ENCODE measurements around the gene RELCH.

DNA sequence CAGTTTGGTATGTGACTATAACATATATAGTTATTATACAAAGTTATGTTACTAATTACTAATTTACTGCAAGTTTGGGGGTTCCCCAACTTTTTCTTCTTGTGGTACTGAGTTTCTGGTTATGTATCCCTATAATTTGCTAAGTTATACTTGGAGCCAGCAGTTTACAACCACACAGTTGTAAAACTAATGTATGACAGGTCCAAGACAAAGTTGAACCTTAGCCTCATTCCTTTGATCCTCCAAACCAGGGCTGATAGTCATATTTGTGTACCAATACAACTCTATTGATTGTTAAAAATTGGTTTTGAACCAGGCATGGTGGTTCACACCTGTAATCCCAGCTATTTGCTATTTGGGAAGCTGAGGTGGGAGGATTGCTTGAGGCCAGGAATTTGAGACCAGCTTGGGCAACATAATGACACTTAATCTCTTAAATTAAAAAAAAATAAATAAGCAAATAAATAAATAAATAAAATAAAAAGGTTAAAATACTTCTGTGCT is 24.3 kb downstream of the RELCH start:
- TF ChIP-seq EZH2 (IDR thresholded peaks at IDR 0.05; ENCODE audit: low read length, unreplicated experiment) (no peak), CTCF (conservative IDR thresholded peaks at IDR 0.05; ENCODE audit: low read depth, low read length) (no peak)

Data from PC-3 (cell line).